ENCODE measurements around the gene NEU2. TPM values are rescaled to one million over a fixed set of nuclear protein-coding genes. Genes with fewer than 3 reads are reported as not detected.

The NEU2 gene
- total RNA-seq, 4 donors from 2014 or later, result not detected

- no peak for TF ChIP-seq CTCF (IDR thresholded peaks at IDR 0.05)
- no peak for DNase-seq (ENCODE audit: low spot score)
- ATAC-seq (ENCODE audit: low FRiP score), result no peak
Observed at GRCh38 chr2:233068762-233069418, 36.4 kb downstream of the NEU2 start.

GRCh38 chr2:233072838-233073237 is 40.4 kb downstream of the NEU2 start:
- no peak for DNase-seq (ENCODE audit: low spot score)
- no peak for ATAC-seq (ENCODE audit: low FRiP score)
- TF ChIP-seq CTCF (IDR thresholded peaks at IDR 0.05), result no peak

- TF ChIP-seq CTCF (IDR thresholded peaks at IDR 0.05), result no peak
- no peak for DNase-seq (ENCODE audit: low spot score)
- no peak for ATAC-seq (ENCODE audit: low FRiP score)
Observed at GRCh38 chr2:233074106-233074505, 41.6 kb downstream of the NEU2 start.

- no peak for ATAC-seq (ENCODE audit: low FRiP score)
- TF ChIP-seq CTCF (IDR thresholded peaks at IDR 0.05), result no peak
- no peak for DNase-seq (ENCODE audit: low spot score)
Observed at GRCh38 chr2:233075141-233075965, 42.9 kb downstream of the NEU2 start.

- ATAC-seq (ENCODE audit: low FRiP score) (no peak), DNase-seq (ENCODE audit: low spot score) (no peak)
Observed at GRCh38 chr2:233075966-233076339, 43.5 kb downstream of the NEU2 start.

GRCh38 chr2:233076749-233077148 is 44.3 kb downstream of the NEU2 start:
- ATAC-seq (ENCODE audit: low FRiP score), result no peak
- DNase-seq (ENCODE audit: low spot score), result no peak
- TF ChIP-seq CTCF (IDR thresholded peaks at IDR 0.05), result no peak

More at GRCh38 chr2:233075966-233076339, 43.5 kb downstream of the NEU2 start:
- no peak for TF ChIP-seq CTCF (IDR thresholded peaks at IDR 0.05)

GRCh38 chr2:233079473-233079877 is 47.0 kb downstream of the NEU2 start:
- TF ChIP-seq CTCF (IDR thresholded peaks at IDR 0.05), result no peak
- DNase-seq (ENCODE audit: low spot score) (no peak), ATAC-seq (ENCODE audit: low FRiP score) (no peak)

Measured in omental fat pad (tissue), 4 donors.